GM12865 (cell line): ENCODE data around the gene KIF5A.

Source experiments
- DNase-seq: peaks from one replicate; pipeline ENCODE4 v3.0.0; 2010; ENCODE audit warnings: low read depth
- H3K4me3 ChIP-seq: 2 replicates; pipeline ENCODE4 v1.5.1; 2011; ENCODE audit warnings: mild to moderate bottlenecking, low read depth, low read length, control low read depth
- CTCF ChIP-seq: IDR thresholded peaks from 2 replicates; pipeline ENCODE4 v1.5.1; 2011; ENCODE audit warnings: low read length, control low read depth, low read depth, inconsistent platforms; ENCODE audit not compliant: insufficient read depth; ENCODE audit errors: missing control alignments

Gene KIF5A

GRCh38 chr12:57606399-57606798 is 56.6 kb downstream of the KIF5A start:
- no peak for DNase-seq
- H3K4me3 ChIP-seq, result no peak overlapping the region
- no peak for TF ChIP-seq CTCF

GRCh38 chr12:57606821-57607220 is 57.0 kb downstream of the KIF5A start:
- DNase-seq, result no peak
- TF ChIP-seq CTCF, result no peak
- H3K4me3 ChIP-seq, result no peak overlapping the region

- no peak for TF ChIP-seq CTCF
- no peak for DNase-seq
- no peak overlapping the region for H3K4me3 ChIP-seq
These were observed 58.3 kb downstream of the KIF5A start for GRCh38 chr12:57607958-57608663.

GRCh38 chr12:57609101-57609780 is 59.4 kb downstream of the KIF5A start:
- DNase-seq, result no peak
- H3K4me3 ChIP-seq, result no peak overlapping the region
- TF ChIP-seq CTCF, result no peak

GRCh38 chr12:57609781-57610553 is 60.1 kb downstream of the KIF5A start:
- no peak for TF ChIP-seq CTCF
- no peak overlapping the region for H3K4me3 ChIP-seq

GRCh38 chr12:57610554-57611107 is 60.8 kb downstream of the KIF5A start:
- DNase-seq, result no peak
- TF ChIP-seq CTCF, result no peak
- peak overlapping the region; percentile 50 for H3K4me3 ChIP-seq

More at GRCh38 chr12:57609781-57610553, 60.1 kb downstream of the KIF5A start:
- no peak for DNase-seq
